PC-3 (cell line): ENCODE data around the gene CFHR2. TPM values are rescaled to one million over a fixed set of nuclear protein-coding genes. Genes with fewer than 3 reads are reported as not detected.
"Not testable (repeated sequence)": the region's sequence is repeated elsewhere in the genome, so short reads cannot be mapped to it uniquely, and the experiment has no call there.

Experiments
- ATAC-seq: fragments of 200-7000 bp; cut with Tn5 transposase; 2 replicates; pipeline ENCODE4 v1.9.1; 2020; ENCODE audit warnings: mild to moderate bottlenecking, moderate library complexity
- BruUV-seq: library from RNA; stranded (reverse); fragments of 400-500 nt; replicated peaks from 2 replicates; lab custom pipeline; 2021; lab: Mats Ljungman, UMichigan
- CTCF ChIA-PET: fragments of 300-600 bp; sonication (Branson Sonifier 250); formaldehyde crosslinking; loops from one replicate; lab custom pipeline; 2022; ENCODE audit warnings: antibody characterized with exemption; lab: Charles Lee
- POLR2A ChIA-PET: fragments of 300-600 bp; sonication (Branson Sonifier 250); formaldehyde crosslinking; loops from one replicate; lab custom pipeline; 2022; ENCODE audit warnings: antibody characterized with exemption; ENCODE audit not compliant: unreplicated experiment; lab: Charles Lee
- DNase-seq: peaks from one replicate; pipeline ENCODE4 v3.0.0-alpha.2; 2015
- H2AFZ ChIP-seq: fragments of 300-600 bp; sonication (generic); 2 replicates; pipeline ENCODE4 v1.6.0; 2016; ENCODE audit warnings: antibody characterized with exemption, low read length
- H3F3A ChIP-seq: fragments of 300-600 bp; sonication (generic); one replicate; pipeline ENCODE4 v1.6.0; 2017; ENCODE audit warnings: antibody characterized with exemption, low read length, control low read depth, mild to moderate bottlenecking; ENCODE audit not compliant: unreplicated experiment
- H3K27ac ChIP-seq: fragments of 300-600 bp; sonication (generic); 2 replicates; pipeline ENCODE4 v1.5.1; 2016; ENCODE audit warnings: mild to moderate bottlenecking, low read length
- H3K27me3 ChIP-seq: fragments of 300-600 bp; sonication (generic); 2 replicates; pipeline ENCODE4 v1.6.1; 2016; ENCODE audit warnings: low read length, mixed read lengths
- H3K36me3 ChIP-seq: fragments of 300-600 bp; sonication (generic); 2 replicates; pipeline ENCODE4 v1.6.1; 2016; ENCODE audit warnings: low read depth, mixed run types, low read length, mixed read lengths
- H3K4me1 ChIP-seq: fragments of 300-600 bp; sonication (generic); 2 replicates; pipeline ENCODE4 v1.5.1; 2016; ENCODE audit warnings: low read length; ENCODE audit not compliant: insufficient read depth
- H3K4me2 ChIP-seq: fragments of 300-600 bp; sonication (generic); 2 replicates; pipeline ENCODE4 v1.6.0; 2016; ENCODE audit warnings: low read length
- H3K4me3 ChIP-seq: fragments of 300-600 bp; sonication (generic); 2 replicates; pipeline ENCODE4 v1.5.1; 2016; ENCODE audit warnings: mild to moderate bottlenecking, low read length, mixed read lengths
- H3K79me2 ChIP-seq: fragments of 300-600 bp; sonication (generic); 2 replicates; pipeline ENCODE4 v1.6.1; 2017; ENCODE audit warnings: low read length, mixed read lengths
- H3K9ac ChIP-seq: fragments of 300-600 bp; sonication (generic); 2 replicates; pipeline ENCODE4 v1.6.0; 2016; ENCODE audit warnings: mild to moderate bottlenecking, low read length
- H3K9me2 ChIP-seq: fragments of 300-600 bp; sonication (generic); replicated peaks from 2 replicates; pipeline ENCODE4 v1.6.1; 2016; ENCODE audit warnings: mixed run types, low read length, mixed read lengths
- H3K9me3 ChIP-seq: fragments of 300-600 bp; sonication (generic); 2 replicates; pipeline ENCODE4 v1.6.1; 2016; ENCODE audit warnings: low read length, mixed read lengths
- H4K20me1 ChIP-seq: fragments of 300-600 bp; sonication (generic); 2 replicates; pipeline ENCODE4 v1.6.1; 2016; ENCODE audit warnings: low read length, mixed read lengths
- CTCF ChIP-seq: fragments of 300-600 bp; sonication (generic); conservative IDR thresholded peaks from 2 replicates; pipeline ENCODE4 v1.5.1; 2017; ENCODE audit warnings: antibody characterized with exemption, low read depth, mild to moderate bottlenecking, low read length
- EZH2 ChIP-seq: fragments of 300-600 bp; sonication (generic); IDR thresholded peaks from one replicate; pipeline ENCODE4 v1.6.1; 2017; ENCODE audit warnings: antibody characterized with exemption, mild to moderate bottlenecking, low read length; ENCODE audit not compliant: unreplicated experiment
- EZH2phosphoT487 ChIP-seq: fragments of 300-600 bp; sonication (generic); IDR thresholded peaks from 2 replicates; pipeline ENCODE4 v1.6.1; 2018; ENCODE audit warnings: mild to moderate bottlenecking, antibody characterized with exemption, low read length, borderline replicate concordance
- intact Hi-C: fragments of 100-400 bp; cut with micrococcal nuclease; formaldehyde crosslinking; loops from 2 replicates; pipeline ENCODE4 v1.9.0; 2023
- total RNA-seq: library from RNA; depleted of rRNA; stranded (reverse); fragments of >200 nt; gene quantifications from 2 replicates; pipeline ENCODE4 v1.2.3, GENCODE V29; 2014

Gene CFHR2
- total RNA-seq, 1 experiment from 2014 or later = not detected

- TF ChIP-seq CTCF (no peak), EZH2 (no peak), EZH2phosphoT487 (no peak)
- no peaks in the 10 kb centered on the region for H4K20me1 ChIP-seq
- CTCF ChIA-PET = no interaction called here
- DNase-seq = no peak
- no peak overlapping the region for H2AFZ ChIP-seq
- ATAC-seq = no peak
- H3K27ac ChIP-seq = no peak overlapping the region
- H3K9me3 ChIP-seq = no peaks in the 10 kb centered on the region
- POLR2A ChIA-PET = no interaction called here
- no peaks in the 10 kb centered on the region for H3K4me1 ChIP-seq
- no peaks in the 10 kb centered on the region for H3K79me2 ChIP-seq
- H3K4me3 ChIP-seq = no peak overlapping the region
- no peak overlapping the region for H3K9ac ChIP-seq
- no peaks in the 10 kb centered on the region for H3F3A ChIP-seq
- no peaks in the 10 kb centered on the region for H3K36me3 ChIP-seq
- H3K4me2 ChIP-seq = no peak overlapping the region
- intact Hi-C loops = no loop called here
- BruUV-seq = no TSS peak
- no peaks in the 10 kb centered on the region for H3K27me3 ChIP-seq
- no peaks in the 10 kb centered on the region for H3K9me2 ChIP-seq
These were observed 9.9 kb upstream of the CFHR2 start for GRCh38 chr1:196933531-196934189.

GRCh38 chr1:196941474-196941873, 2.1 kb upstream of the CFHR2 start:
- H3F3A ChIP-seq, CTCF ChIA-PET, H3K9me3 ChIP-seq, ATAC-seq, H2AFZ ChIP-seq, POLR2A ChIA-PET, H3K36me3 ChIP-seq, H4K20me1 ChIP-seq, H3K79me2 ChIP-seq, H3K27me3 ChIP-seq, DNase-seq, BruUV-seq, H3K9me2 ChIP-seq, H3K27ac ChIP-seq, H3K9ac ChIP-seq, intact Hi-C loops, H3K4me3 ChIP-seq, H3K4me2 ChIP-seq, H3K4me1 ChIP-seq: not testable (repeated sequence)

GRCh38 chr1:196951711-196952394, 8.3 kb downstream of the CFHR2 start:
- Histone ChIP-seq H3K4me1 (no peaks in the 10 kb centered on the region), H3K9me2 (no peaks in the 10 kb centered on the region), H3K9me3 (no peaks in the 10 kb centered on the region), H3K9ac (no peak overlapping the region), H3K27ac (no peak overlapping the region), H3K4me2 (no peak overlapping the region), H3K4me3 (no peak overlapping the region), H2AFZ (no peak overlapping the region), H3F3A (no peaks in the 10 kb centered on the region), H3K36me3 (no peaks in the 10 kb centered on the region), H4K20me1 (no peaks in the 10 kb centered on the region), H3K79me2 (no peaks in the 10 kb centered on the region), H3K27me3 (no peaks in the 10 kb centered on the region)
- intact Hi-C loops = no loop called here
- CTCF ChIA-PET = no interaction called here
- BruUV-seq = no TSS peak
- DNase-seq = no peak
- ATAC-seq = no peak
- TF ChIP-seq EZH2 (no peak), CTCF (no peak), EZH2phosphoT487 (no peak)
- POLR2A ChIA-PET = no interaction called here
